Vagina (tissue), 2 donors: ENCODE data around the gene PRDM5. TPM values are rescaled to one million over a fixed set of nuclear protein-coding genes. Genes with fewer than 3 reads are reported as not detected.

ENCODE experiments used
- DNase-seq, 2 donors: peaks; one replicate each; pipeline ENCODE4 v3.0.0-alpha.2; 2017; ENCODE audit errors: extremely low spot score in 2 of 2
- H3K27ac ChIP-seq: fragments of 200-600 bp; sonication (generic); one replicate; pipeline ENCODE4 v1.5.1; 2019
- H3K27me3 ChIP-seq: fragments of 200-600 bp; sonication (generic); one replicate; pipeline ENCODE4 v1.5.1; 2019
- H3K36me3 ChIP-seq, 2 donors: fragments of 200-600 bp; sonication (generic); one replicate each; pipeline ENCODE4 v1.5.1; 2017 to 2019
- H3K4me1 ChIP-seq: fragments of 200-600 bp; sonication (generic); one replicate; pipeline ENCODE4 v1.5.1; 2019
- H3K4me3 ChIP-seq, 2 donors: fragments of 200-600 bp; sonication (generic); 1 replicate in 1 of 2; 2 replicates in 1 of 2; pipeline ENCODE4 v1.5.1; 2016 to 2019
- H3K9me3 ChIP-seq: fragments of 200-600 bp; sonication (generic); one replicate; pipeline ENCODE4 v1.5.1; 2019
- CTCF ChIP-seq, 3 experiments: fragments of 450-650 bp in 2 of 3; fragments of 200-600 bp in 1 of 3; sonication (generic) in 1 of 3; IDR thresholded peaks; one replicate each; pipeline ENCODE4 v1.5.1; 2017 to 2019; ENCODE audit warnings: antibody characterized with exemption in 3 of 3, mild to moderate bottlenecking in 2 of 3, moderate library complexity in 2 of 3
- POLR2A ChIP-seq, 2 donors: fragments of 450-650 bp; IDR thresholded peaks; one replicate each; pipeline ENCODE4 v1.6.1; 2017; ENCODE audit warnings: antibody characterized with exemption in 2 of 2, mild to moderate bottlenecking in 2 of 2, moderate library complexity in 2 of 2
- POLR2AphosphoS5 ChIP-seq, 2 donors: sonication (generic); formaldehyde crosslinking; IDR thresholded peaks; one replicate each; pipeline ENCODE4 v1.9.0; 2017; ENCODE audit warnings: antibody characterized with exemption in 2 of 2, mild to moderate bottlenecking in 2 of 2, low read depth in 1 of 2; ENCODE audit not compliant: insufficient read depth in 1 of 2
- intact Hi-C: fragments of 100-400 bp; cut with DNase I; formaldehyde crosslinking; loops from one replicate; pipeline ENCODE4 v1.15.1; 2023
- total RNA-seq: library from RNA; depleted of rRNA; stranded (reverse); fragments of >200 nt; gene quantifications from one replicate; pipeline ENCODE4 v1.2.3, GENCODE V29; 2016

The PRDM5 gene
- total RNA-seq, 1 donor from 2014 or later: 15.2 TPM

- Histone ChIP-seq H3K4me3 (no peak overlapping the region), H3K27me3 (no peaks in the 10 kb centered on the region), H3K4me1 (no peaks in the 10 kb centered on the region), H3K27ac (no peak overlapping the region), H3K9me3 (no peaks in the 10 kb centered on the region), H3K36me3 (no peaks in the 10 kb centered on the region)
- intact Hi-C loops: no loop called here
- TF ChIP-seq POLR2A (IDR thresholded peaks at IDR 0.05) (no peak), POLR2AphosphoS5 (IDR thresholded peaks at IDR 0.05; ENCODE audit: insufficient read depth in 1 of 2, low read depth in 1 of 2) (no peak)
- no peak for DNase-seq
Measured at GRCh38 chr4:120796271-120796670, 126.3 kb downstream of the PRDM5 start.

GRCh38 chr4:120785202-120785601 is 137.3 kb downstream of the PRDM5 start:
- Histone ChIP-seq H3K9me3 (no peaks in the 10 kb centered on the region), H3K4me3 (no peak overlapping the region), H3K4me1 (no peaks in the 10 kb centered on the region), H3K27me3 (no peaks in the 10 kb centered on the region), H3K36me3 (no peaks in the 10 kb centered on the region), H3K27ac (no peak overlapping the region)
- TF ChIP-seq POLR2AphosphoS5 (IDR thresholded peaks at IDR 0.05; ENCODE audit: insufficient read depth in 1 of 2, low read depth in 1 of 2): no peak
- no peak for TF ChIP-seq CTCF (IDR thresholded peaks at IDR 0.05)
- TF ChIP-seq POLR2A (IDR thresholded peaks at IDR 0.05): no peak
- DNase-seq: no peak
- intact Hi-C loops: no loop called here

GRCh38 chr4:120777459-120777858 is 145.1 kb downstream of the PRDM5 start:
- Histone ChIP-seq H3K9me3 (no peaks in the 10 kb centered on the region), H3K27me3 (no peaks in the 10 kb centered on the region), H3K4me1 (no peaks in the 10 kb centered on the region), H3K4me3 (no peak overlapping the region), H3K36me3 (no peaks in the 10 kb centered on the region), H3K27ac (no peak overlapping the region)
- TF ChIP-seq POLR2AphosphoS5 (IDR thresholded peaks at IDR 0.05; ENCODE audit: insufficient read depth in 1 of 2, low read depth in 1 of 2) (no peak), CTCF (IDR thresholded peaks at IDR 0.05) (no peak), POLR2A (IDR thresholded peaks at IDR 0.05) (no peak)
- intact Hi-C loops: no loop called here
- DNase-seq: no peak

- H3K9me3 ChIP-seq: no peaks in the 10 kb centered on the region
- H3K36me3 ChIP-seq: no peaks in the 10 kb centered on the region
- H3K4me1 ChIP-seq: no peaks in the 10 kb centered on the region
- no peak for DNase-seq
- no peaks in the 10 kb centered on the region for H3K27me3 ChIP-seq
- no peak overlapping the region for H3K4me3 ChIP-seq
- intact Hi-C loops: no loop called here
- no peak for TF ChIP-seq CTCF (IDR thresholded peaks at IDR 0.05)
- no peak for TF ChIP-seq POLR2A (IDR thresholded peaks at IDR 0.05)
- no peak for TF ChIP-seq POLR2AphosphoS5 (IDR thresholded peaks at IDR 0.05; ENCODE audit: insufficient read depth in 1 of 2, low read depth in 1 of 2)
- H3K27ac ChIP-seq: no peak overlapping the region
Measured at GRCh38 chr4:120775431-120775830, 147.1 kb downstream of the PRDM5 start.

GRCh38 chr4:120773641-120774040 is 148.9 kb downstream of the PRDM5 start:
- H3K27me3 ChIP-seq: no peaks in the 10 kb centered on the region
- H3K4me3 ChIP-seq: no peak overlapping the region
- H3K9me3 ChIP-seq: no peaks in the 10 kb centered on the region
- TF ChIP-seq CTCF (IDR thresholded peaks at IDR 0.05): no peak
- no peaks in the 10 kb centered on the region for H3K36me3 ChIP-seq
- no peaks in the 10 kb centered on the region for H3K4me1 ChIP-seq
- H3K27ac ChIP-seq: no peak overlapping the region
- no peak for DNase-seq
- intact Hi-C loops: no loop called here

- no peak for DNase-seq
- no peaks in the 10 kb centered on the region for H3K9me3 ChIP-seq
- no peak overlapping the region for H3K27ac ChIP-seq
- intact Hi-C loops: no loop called here
- TF ChIP-seq POLR2AphosphoS5 (IDR thresholded peaks at IDR 0.05; ENCODE audit: insufficient read depth in 1 of 2, low read depth in 1 of 2) (no peak), POLR2A (IDR thresholded peaks at IDR 0.05) (no peak), CTCF (IDR thresholded peaks at IDR 0.05) (no peak)
- no peaks in the 10 kb centered on the region for H3K4me1 ChIP-seq
- H3K4me3 ChIP-seq: no peak overlapping the region
- no peaks in the 10 kb centered on the region for H3K27me3 ChIP-seq
- no peaks in the 10 kb centered on the region for H3K36me3 ChIP-seq
Measured at GRCh38 chr4:120771907-120772306, 150.6 kb downstream of the PRDM5 start.
